Measurements from ENCODE around the gene FAM3C.

GRCh38 chr7:121330053-121330833, 65.9 kb downstream of the FAM3C start:
- TF ChIP-seq, protein P1, sequence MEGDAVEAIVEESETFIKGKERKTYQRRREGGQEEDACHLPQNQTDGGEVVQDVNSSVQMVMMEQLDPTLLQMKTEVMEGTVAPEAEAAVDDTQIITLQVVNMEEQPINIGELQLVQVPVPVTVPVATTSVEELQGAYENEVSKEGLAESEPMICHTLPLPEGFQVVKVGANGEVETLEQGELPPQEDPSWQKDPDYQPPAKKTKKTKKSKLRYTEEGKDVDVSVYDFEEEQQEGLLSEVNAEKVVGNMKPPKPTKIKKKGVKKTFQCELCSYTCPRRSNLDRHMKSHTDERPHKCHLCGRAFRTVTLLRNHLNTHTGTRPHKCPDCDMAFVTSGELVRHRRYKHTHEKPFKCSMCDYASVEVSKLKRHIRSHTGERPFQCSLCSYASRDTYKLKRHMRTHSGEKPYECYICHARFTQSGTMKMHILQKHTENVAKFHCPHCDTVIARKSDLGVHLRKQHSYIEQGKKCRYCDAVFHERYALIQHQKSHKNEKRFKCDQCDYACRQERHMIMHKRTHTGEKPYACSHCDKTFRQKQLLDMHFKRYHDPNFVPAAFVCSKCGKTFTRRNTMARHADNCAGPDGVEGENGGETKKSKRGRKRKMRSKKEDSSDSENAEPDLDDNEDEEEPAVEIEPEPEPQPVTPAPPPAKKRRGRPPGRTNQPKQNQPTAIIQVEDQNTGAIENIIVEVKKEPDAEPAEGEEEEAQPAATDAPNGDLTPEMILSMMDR (IDR thresholded peaks at IDR 0.05): no peak
- no peak for TF ChIP-seq EZH2 (IDR thresholded peaks at IDR 0.05; ENCODE audit: borderline replicate concordance, insufficient read depth, low read depth, low read length, poor library complexity, severe bottlenecking)

Data from B cell (primary cell).